ENCODE measurements around the gene CDPF1. TPM values are rescaled to one million over a fixed set of nuclear protein-coding genes. Genes with fewer than 3 reads are reported as not detected.

CDPF1 gene
- total and polyA plus RNA-seq, 2 donors (not counting 3 experiments of a cell fraction or from before 2014, with no cell fraction given): 9.7 to 9.9 TPM

DNA sequence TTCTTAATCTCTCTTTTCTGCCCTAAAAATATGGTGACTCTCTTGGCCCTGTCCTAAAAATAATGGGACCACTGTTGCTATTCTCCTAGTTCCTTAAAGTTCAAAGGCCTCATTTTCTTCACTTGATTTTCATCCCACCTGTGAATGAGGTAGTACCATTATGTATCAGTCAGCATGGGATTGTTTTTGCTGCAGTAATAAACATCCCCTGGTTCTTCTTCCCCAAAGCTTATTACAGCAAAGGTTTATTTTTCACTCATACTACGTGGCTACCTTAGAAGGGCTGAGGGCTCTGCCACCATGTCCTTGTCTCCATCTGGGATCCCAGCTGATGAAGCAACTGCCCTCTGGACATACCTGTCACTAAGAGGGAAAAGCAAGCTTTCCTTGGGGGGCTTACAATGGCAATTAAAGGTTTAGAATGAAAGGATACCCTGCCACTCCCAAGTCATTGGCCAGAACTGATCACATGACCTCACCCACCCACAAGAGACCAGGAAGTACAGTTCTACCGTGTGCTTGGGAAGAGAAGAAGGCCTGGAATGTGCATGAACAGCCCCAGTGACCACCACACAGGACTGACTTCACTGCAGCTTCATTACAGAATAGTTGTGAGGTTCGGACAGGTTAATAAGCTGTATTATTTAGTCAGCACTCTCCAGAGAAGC lies 25.5 kb upstream of the CDPF1 start:
- no peak for FAIRE-seq
- Histone ChIP-seq H3K9me3 (replicated peaks; ENCODE audit: control insufficient read depth, insufficient read depth, low read length) (no peaks in the 10 kb centered on the region), H3K4me1 (ENCODE audit: control insufficient read depth, extremely low read depth, insufficient read depth, low read length) (no peaks in the 10 kb centered on the region), H3K9ac (replicated peaks; ENCODE audit: extremely low read depth, insufficient read depth, low read length) (no peak overlapping the region), H3K9me1 (replicated peaks; ENCODE audit: control insufficient read depth, extremely low read depth, insufficient read depth, low read length) (no peaks in the 10 kb centered on the region), H3K36me3 (ENCODE audit: control insufficient read depth in 2 of 2, extremely low read depth in 1 of 2, insufficient read depth in 2 of 2, low read length in 2 of 2) (peaks cover 14 to 44% of the 10 kb centered on the region in 2 experiments), H3K27me3 (ENCODE audit: control insufficient read depth in 2 of 2, insufficient read depth in 2 of 2, low read length in 2 of 2) (no peaks in the 10 kb centered on the region), H2AFZ (ENCODE audit: low read depth, low read length) (no peak overlapping the region), H3K27ac (ENCODE audit: insufficient read depth, low read depth, low read length) (no peak overlapping the region), H3K79me2 (ENCODE audit: control insufficient read depth, insufficient read depth, low read length) (no peaks in the 10 kb centered on the region), H3K4me3 (replicated peaks in 1 of 3; ENCODE audit: insufficient read depth in 1 of 3, low read depth in 1 of 3, low read length in 3 of 3) (no peak overlapping the region), H4K20me1 (replicated peaks; ENCODE audit: control insufficient read depth, extremely low read depth, insufficient read depth, low read length) (no peaks in the 10 kb centered on the region), H3K4me2 (ENCODE audit: insufficient read depth, low read length) (no peak overlapping the region)
- no TSS peak for BruUV-seq (replicated peaks)
- TF ChIP-seq, protein P1, sequence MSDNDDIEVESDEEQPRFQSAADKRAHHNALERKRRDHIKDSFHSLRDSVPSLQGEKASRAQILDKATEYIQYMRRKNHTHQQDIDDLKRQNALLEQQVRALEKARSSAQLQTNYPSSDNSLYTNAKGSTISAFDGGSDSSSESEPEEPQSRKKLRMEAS (IDR thresholded peaks at IDR 0.05; ENCODE audit: insufficient read depth, insufficient read length): no peak
- no peak for TF ChIP-seq FOS (IDR thresholded peaks at IDR 0.05; ENCODE audit: borderline replicate concordance, insufficient read depth, low read length)
- no peak for TF ChIP-seq MYC (IDR thresholded peaks at IDR 0.05; ENCODE audit: low read depth, low read length)
- TF ChIP-seq POLR2AphosphoS5 (IDR thresholded peaks at IDR 0.05; ENCODE audit: insufficient read depth, low read depth, low read length): no peak
- no peak for TF ChIP-seq EZH2 (IDR thresholded peaks at IDR 0.05; ENCODE audit: borderline replicate concordance, low read depth, low read length, severe bottlenecking)
- no peak for TF ChIP-seq GATA2 (IDR thresholded peaks at IDR 0.05; ENCODE audit: insufficient read depth, insufficient read length, low read depth, low read length)
- TF ChIP-seq JUN (IDR thresholded peaks at IDR 0.05; ENCODE audit: borderline replicate concordance, insufficient read depth, insufficient read length, low read depth): no peak
- no peak for TF ChIP-seq POLR2A (IDR thresholded peaks at IDR 0.05; ENCODE audit: low read depth, low read length)
- TF ChIP-seq, protein P2, sequence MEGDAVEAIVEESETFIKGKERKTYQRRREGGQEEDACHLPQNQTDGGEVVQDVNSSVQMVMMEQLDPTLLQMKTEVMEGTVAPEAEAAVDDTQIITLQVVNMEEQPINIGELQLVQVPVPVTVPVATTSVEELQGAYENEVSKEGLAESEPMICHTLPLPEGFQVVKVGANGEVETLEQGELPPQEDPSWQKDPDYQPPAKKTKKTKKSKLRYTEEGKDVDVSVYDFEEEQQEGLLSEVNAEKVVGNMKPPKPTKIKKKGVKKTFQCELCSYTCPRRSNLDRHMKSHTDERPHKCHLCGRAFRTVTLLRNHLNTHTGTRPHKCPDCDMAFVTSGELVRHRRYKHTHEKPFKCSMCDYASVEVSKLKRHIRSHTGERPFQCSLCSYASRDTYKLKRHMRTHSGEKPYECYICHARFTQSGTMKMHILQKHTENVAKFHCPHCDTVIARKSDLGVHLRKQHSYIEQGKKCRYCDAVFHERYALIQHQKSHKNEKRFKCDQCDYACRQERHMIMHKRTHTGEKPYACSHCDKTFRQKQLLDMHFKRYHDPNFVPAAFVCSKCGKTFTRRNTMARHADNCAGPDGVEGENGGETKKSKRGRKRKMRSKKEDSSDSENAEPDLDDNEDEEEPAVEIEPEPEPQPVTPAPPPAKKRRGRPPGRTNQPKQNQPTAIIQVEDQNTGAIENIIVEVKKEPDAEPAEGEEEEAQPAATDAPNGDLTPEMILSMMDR (IDR thresholded peaks at IDR 0.05; ENCODE audit: extremely low read depth in 1 of 2, insufficient read depth in 1 of 2, low read depth in 1 of 2, low read length in 2 of 2): no peak
- POLR2A ChIA-PET: no interaction called here
- no peak for DNase-seq (ENCODE audit: low read depth, low spot score)
- intact Hi-C loops (cut with micrococcal nuclease): no loop called here
- CTCF ChIA-PET: interaction anchor here (1.3 kb wide), 1 partner anchor 25 kb away, joined by 3 read pairs; the partner anchor contains the start of gene CDPF1
- dilution Hi-C loops (cut with MboI; ENCODE audit: extremely low pct_ligation_motif_present, low sequenced_read_pairs): no loop called here

Data from endothelial cell of umbilical vein (primary cell).